Measurements from ENCODE around the gene UBE2E2.

UBE2E2 gene

GRCh38 chr3:23450806-23451205 is 247.7 kb downstream of the UBE2E2 start:
- DNase-seq, result no peak

GRCh38 chr3:23452408-23452807 is 249.3 kb downstream of the UBE2E2 start:
- no peak for DNase-seq

GRCh38 chr3:23455084-23455483 is 252.0 kb downstream of the UBE2E2 start:
- no peak for DNase-seq

GRCh38 chr3:23455775-23456174 is 252.6 kb downstream of the UBE2E2 start:
- DNase-seq, result no peak

- no peak for DNase-seq
Measured at GRCh38 chr3:23457697-23458096, 254.6 kb downstream of the UBE2E2 start.

GRCh38 chr3:23459465-23459864 is 256.3 kb downstream of the UBE2E2 start:
- no peak for DNase-seq

- no peak for DNase-seq
Measured at GRCh38 chr3:23459889-23460546, 256.9 kb downstream of the UBE2E2 start.

GRCh38 chr3:23461069-23461468 is 257.9 kb downstream of the UBE2E2 start:
- no peak for DNase-seq

- DNase-seq, result no peak
Measured at GRCh38 chr3:23463791-23464190, 260.7 kb downstream of the UBE2E2 start.

GRCh38 chr3:23465569-23465968 is 262.4 kb downstream of the UBE2E2 start:
- no peak for DNase-seq

GRCh38 chr3:23468203-23468602 is 265.1 kb downstream of the UBE2E2 start:
- no peak for DNase-seq

GRCh38 chr3:23474580-23475357 is 271.6 kb downstream of the UBE2E2 start:
- no peak for DNase-seq

- no peak for DNase-seq
Measured at GRCh38 chr3:23475446-23475845, 272.3 kb downstream of the UBE2E2 start.

GRCh38 chr3:23479026-23479425 is 275.9 kb downstream of the UBE2E2 start:
- no peak for DNase-seq

GRCh38 chr3:23479615-23480328 is 276.6 kb downstream of the UBE2E2 start:
- DNase-seq, result no peak

- DNase-seq, result no peak
Measured at GRCh38 chr3:23480329-23480714, 277.2 kb downstream of the UBE2E2 start.

- DNase-seq, result no peak
Measured at GRCh38 chr3:23481011-23481615, 278.0 kb downstream of the UBE2E2 start.

- no peak for DNase-seq
Measured at GRCh38 chr3:23481616-23482278, 278.6 kb downstream of the UBE2E2 start.

- DNase-seq, result no peak
Measured at GRCh38 chr3:23484386-23484785, 281.3 kb downstream of the UBE2E2 start.

- no peak for DNase-seq
Measured at GRCh38 chr3:23485922-23486321, 282.8 kb downstream of the UBE2E2 start.

GRCh38 chr3:23487015-23487414 is 283.9 kb downstream of the UBE2E2 start:
- no peak for DNase-seq

- DNase-seq, result no peak
Measured at GRCh38 chr3:23488618-23489017, 285.5 kb downstream of the UBE2E2 start.
